SK-N-SH treated with all-trans-retinoic acid at 6 μM for 48 hours (cell line): Measurements from ENCODE around the gene FAT1.

Experiments used
- ATAC-seq: fragments of 200-7000 bp; cut with Tn5 transposase; 3 replicates; pipeline ENCODE4 v1.9.1; 2020; ENCODE audit warnings: mild to moderate bottlenecking, moderate library complexity
- BACH2 ChIP-seq: fragments of 250-450 bp; sonication (Bioruptor Pico); IDR thresholded peaks from 2 replicates; pipeline ENCODE4 v1.9.0; 2021; ENCODE audit warnings: mild to moderate bottlenecking, borderline replicate concordance
- CSDC2 ChIP-seq: fragments of 250-450 bp; sonication (Bioruptor Pico); IDR thresholded peaks from 2 replicates; pipeline ENCODE4 v1.5.0; 2020; ENCODE audit warnings: mild to moderate bottlenecking, moderate library complexity
- ESRRG ChIP-seq: fragments of 250-450 bp; sonication (Bioruptor Pico); IDR thresholded peaks from 2 replicates; pipeline ENCODE4 v1.6.1; 2021; ENCODE audit warnings: mild to moderate bottlenecking
- ISL1 ChIP-seq: fragments of 250-450 bp; sonication (Bioruptor Pico); IDR thresholded peaks from 2 replicates; pipeline ENCODE4 v2.1.2; 2022; ENCODE audit warnings: mild to moderate bottlenecking, moderate library complexity
- OSR1 ChIP-seq: fragments of 250-450 bp; sonication (Bioruptor Pico); IDR thresholded peaks from 2 replicates; pipeline ENCODE4 v1.8.0; 2022; ENCODE audit warnings: moderate library complexity, mild to moderate bottlenecking, inconsistent platforms
- PPARA ChIP-seq: fragments of 250-450 bp; sonication (Bioruptor Pico); IDR thresholded peaks from 2 replicates; pipeline ENCODE4 v1.5.0; 2020; ENCODE audit warnings: mild to moderate bottlenecking, borderline replicate concordance
- TCF4 ChIP-seq: fragments of 250-450 bp; sonication (Bioruptor Pico); IDR thresholded peaks from 2 replicates; pipeline ENCODE4 v1.8.0; 2021; ENCODE audit warnings: mild to moderate bottlenecking, moderate library complexity, borderline replicate concordance
- TOX ChIP-seq: fragments of 250-450 bp; sonication (Bioruptor Pico); IDR thresholded peaks from 2 replicates; pipeline ENCODE4 v1.8.0; 2021; ENCODE audit warnings: mild to moderate bottlenecking, moderate library complexity, borderline replicate concordance
- ZC3H10 ChIP-seq: fragments of 250-450 bp; sonication (Bioruptor Pico); IDR thresholded peaks from 2 replicates; pipeline ENCODE4 v1.5.1; 2021; ENCODE audit warnings: mild to moderate bottlenecking, moderate library complexity
- ZFP3 ChIP-seq: fragments of 250-450 bp; sonication (Bioruptor Pico); IDR thresholded peaks from 2 replicates; pipeline ENCODE4 v1.5.0; 2020; ENCODE audit warnings: mild to moderate bottlenecking, moderate library complexity
- ZNF565 ChIP-seq: fragments of 450-650 bp; formaldehyde crosslinking; conservative IDR thresholded peaks from 2 replicates; pipeline ENCODE4 v1.5.0; 2020; ENCODE audit warnings: low read depth, mild to moderate bottlenecking, moderate library complexity
- ZNF70 ChIP-seq: fragments of 450-650 bp; formaldehyde crosslinking; IDR thresholded peaks from 2 replicates; pipeline ENCODE4 v1.5.0; 2020; ENCODE audit warnings: mild to moderate bottlenecking, moderate library complexity
- ZNF8 ChIP-seq: fragments of 450-650 bp; formaldehyde crosslinking; IDR thresholded peaks from 2 replicates; pipeline ENCODE4 v1.5.0; 2020; ENCODE audit warnings: mild to moderate bottlenecking, moderate library complexity
- TF ChIP-seq, protein P1 (sequence below): fragments of 250-450 bp; sonication (Bioruptor Pico); IDR thresholded peaks from 2 replicates; pipeline ENCODE4 v1.8.0; 2021; ENCODE audit warnings: low read depth, mild to moderate bottlenecking, moderate library complexity, borderline replicate concordance
- TF ChIP-seq, protein P2 (sequence below): fragments of 250-450 bp; sonication (Bioruptor Pico); IDR thresholded peaks from 2 replicates; pipeline ENCODE4 v1.5.1; 2021; ENCODE audit warnings: mild to moderate bottlenecking, moderate library complexity
- TF ChIP-seq, protein P3 (sequence below): fragments of 250-450 bp; sonication (Bioruptor Pico); IDR thresholded peaks from 2 replicates; pipeline ENCODE4 v1.8.0; 2020; ENCODE audit warnings: mild to moderate bottlenecking, moderate library complexity, borderline replicate concordance
- TF ChIP-seq, protein P4 (sequence below): fragments of 250-450 bp; sonication (Bioruptor Pico); IDR thresholded peaks from 2 replicates; pipeline ENCODE4 v1.5.0; 2020; ENCODE audit warnings: mild to moderate bottlenecking, moderate library complexity
- TF ChIP-seq, protein P5 (sequence below): fragments of 250-450 bp; sonication (Bioruptor Pico); IDR thresholded peaks from 2 replicates; pipeline ENCODE4 v1.5.1; 2020; ENCODE audit warnings: low read depth, mild to moderate bottlenecking, moderate library complexity

The FAT1 gene

DNA sequence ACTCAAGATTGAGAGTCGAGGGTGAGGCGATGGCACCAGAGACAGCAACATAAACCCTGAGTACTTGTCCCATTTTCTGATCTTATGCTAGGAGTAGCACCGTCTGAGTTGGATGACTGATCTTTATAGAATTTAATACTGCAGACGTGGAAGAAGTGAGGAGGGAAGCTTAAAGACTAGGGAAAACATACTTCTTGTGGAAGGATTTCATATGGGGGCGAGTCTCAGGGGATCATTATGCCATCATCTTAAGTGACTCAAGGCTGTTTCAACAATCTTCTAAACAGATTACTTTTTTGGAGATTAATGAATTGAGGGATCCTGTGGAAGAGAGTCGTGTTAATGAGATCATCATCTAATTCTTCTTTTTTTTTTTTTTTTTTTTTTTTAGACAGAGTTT is 17.2 kb upstream of the FAT1 start (continued):
- TF ChIP-seq, protein P1, sequence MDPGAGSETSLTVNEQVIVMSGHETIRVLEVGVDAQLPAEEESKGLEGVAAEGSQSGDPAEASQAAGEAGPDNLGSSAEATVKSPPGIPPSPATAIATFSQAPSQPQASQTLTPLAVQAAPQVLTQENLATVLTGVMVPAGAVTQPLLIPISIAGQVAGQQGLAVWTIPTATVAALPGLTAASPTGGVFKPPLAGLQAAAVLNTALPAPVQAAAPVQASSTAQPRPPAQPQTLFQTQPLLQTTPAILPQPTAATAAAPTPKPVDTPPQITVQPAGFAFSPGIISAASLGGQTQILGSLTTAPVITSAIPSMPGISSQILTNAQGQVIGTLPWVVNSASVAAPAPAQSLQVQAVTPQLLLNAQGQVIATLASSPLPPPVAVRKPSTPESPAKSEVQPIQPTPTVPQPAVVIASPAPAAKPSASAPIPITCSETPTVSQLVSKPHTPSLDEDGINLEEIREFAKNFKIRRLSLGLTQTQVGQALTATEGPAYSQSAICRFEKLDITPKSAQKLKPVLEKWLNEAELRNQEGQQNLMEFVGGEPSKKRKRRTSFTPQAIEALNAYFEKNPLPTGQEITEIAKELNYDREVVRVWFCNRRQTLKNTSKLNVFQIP, result no peak

DNA sequence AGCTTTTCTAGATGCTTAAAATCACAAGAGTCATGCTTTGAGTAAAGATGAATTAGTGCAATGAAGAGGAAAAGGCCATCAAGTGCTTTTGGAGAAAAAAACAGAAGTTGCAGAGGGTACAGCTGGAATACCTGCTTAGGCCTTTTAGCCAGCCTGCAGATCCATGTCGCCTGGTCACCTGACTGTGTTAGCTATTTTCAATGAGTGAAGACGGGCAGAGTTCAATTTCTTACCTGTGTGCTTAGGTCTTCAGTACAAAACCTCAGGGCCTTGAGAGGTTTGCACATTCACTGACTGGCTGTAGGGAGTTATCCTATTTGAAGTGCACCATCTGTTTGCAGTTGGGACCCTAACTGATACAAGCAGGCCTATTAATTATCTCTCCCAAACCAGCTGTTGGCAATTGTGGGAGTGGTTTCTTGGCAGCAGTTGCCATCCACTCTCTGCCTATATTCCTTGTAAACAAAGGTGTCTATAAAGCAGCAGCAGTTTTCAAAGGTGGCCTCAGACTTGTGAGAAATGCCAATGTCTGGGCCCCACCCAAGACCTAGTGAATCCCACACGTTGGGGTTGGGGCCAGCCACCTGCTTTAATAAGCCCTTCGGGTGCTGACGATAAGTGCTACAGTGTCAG is 16.3 kb upstream of the FAT1 start:
- no peak for ATAC-seq
- TF ChIP-seq TCF4 (CRISPR knock-in tag), result no peak
- no peak for TF ChIP-seq CSDC2 (CRISPR knock-in tag)
- TF ChIP-seq ZFP3, result no peak
- TF ChIP-seq ZNF70 (CRISPR knock-in tag), result no peak
- TF ChIP-seq ZNF8 (CRISPR knock-in tag), result no peak
- TF ChIP-seq ESRRG (CRISPR knock-in tag), result no peak
- TF ChIP-seq ZC3H10, result no peak
- no peak for TF ChIP-seq TOX (CRISPR knock-in tag)
- TF ChIP-seq BACH2 (CRISPR knock-in tag), result no peak

DNA sequence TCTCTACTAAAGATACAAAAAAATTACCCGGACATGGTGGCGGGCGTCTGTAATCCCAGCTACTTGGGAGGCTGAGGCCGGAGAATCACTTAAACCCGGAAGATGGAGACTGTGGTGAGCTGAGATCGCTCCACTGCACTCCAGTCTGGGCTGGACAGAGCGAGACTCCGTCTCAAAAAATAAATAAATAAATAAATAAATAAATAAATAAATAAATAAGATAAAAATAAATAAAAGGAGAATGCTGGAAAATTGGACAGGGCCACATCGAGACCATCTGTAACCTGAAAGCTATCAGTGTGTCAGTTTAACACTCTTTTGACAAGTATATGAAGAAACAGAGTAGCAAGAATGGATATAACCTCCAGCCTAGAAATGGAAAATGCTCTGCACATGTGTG is 15.7 kb upstream of the FAT1 start:
- no peak for ATAC-seq
- no peak for TF ChIP-seq ZFP3
- no peak for TF ChIP-seq ZNF8 (CRISPR knock-in tag)
- TF ChIP-seq, protein P2, sequence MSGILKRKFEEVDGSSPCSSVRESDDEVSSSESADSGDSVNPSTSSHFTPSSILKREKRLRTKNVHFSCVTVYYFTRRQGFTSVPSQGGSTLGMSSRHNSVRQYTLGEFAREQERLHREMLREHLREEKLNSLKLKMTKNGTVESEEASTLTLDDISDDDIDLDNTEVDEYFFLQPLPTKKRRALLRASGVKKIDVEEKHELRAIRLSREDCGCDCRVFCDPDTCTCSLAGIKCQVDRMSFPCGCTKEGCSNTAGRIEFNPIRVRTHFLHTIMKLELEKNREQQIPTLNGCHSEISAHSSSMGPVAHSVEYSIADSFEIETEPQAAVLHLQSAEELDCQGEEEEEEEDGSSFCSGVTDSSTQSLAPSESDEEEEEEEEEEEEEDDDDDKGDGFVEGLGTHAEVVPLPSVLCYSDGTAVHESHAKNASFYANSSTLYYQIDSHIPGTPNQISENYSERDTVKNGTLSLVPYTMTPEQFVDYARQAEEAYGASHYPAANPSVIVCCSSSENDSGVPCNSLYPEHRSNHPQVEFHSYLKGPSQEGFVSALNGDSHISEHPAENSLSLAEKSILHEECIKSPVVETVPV (CRISPR knock-in tag), result no peak
- TF ChIP-seq ZNF70 (CRISPR knock-in tag), result no peak
- TF ChIP-seq, protein P3, sequence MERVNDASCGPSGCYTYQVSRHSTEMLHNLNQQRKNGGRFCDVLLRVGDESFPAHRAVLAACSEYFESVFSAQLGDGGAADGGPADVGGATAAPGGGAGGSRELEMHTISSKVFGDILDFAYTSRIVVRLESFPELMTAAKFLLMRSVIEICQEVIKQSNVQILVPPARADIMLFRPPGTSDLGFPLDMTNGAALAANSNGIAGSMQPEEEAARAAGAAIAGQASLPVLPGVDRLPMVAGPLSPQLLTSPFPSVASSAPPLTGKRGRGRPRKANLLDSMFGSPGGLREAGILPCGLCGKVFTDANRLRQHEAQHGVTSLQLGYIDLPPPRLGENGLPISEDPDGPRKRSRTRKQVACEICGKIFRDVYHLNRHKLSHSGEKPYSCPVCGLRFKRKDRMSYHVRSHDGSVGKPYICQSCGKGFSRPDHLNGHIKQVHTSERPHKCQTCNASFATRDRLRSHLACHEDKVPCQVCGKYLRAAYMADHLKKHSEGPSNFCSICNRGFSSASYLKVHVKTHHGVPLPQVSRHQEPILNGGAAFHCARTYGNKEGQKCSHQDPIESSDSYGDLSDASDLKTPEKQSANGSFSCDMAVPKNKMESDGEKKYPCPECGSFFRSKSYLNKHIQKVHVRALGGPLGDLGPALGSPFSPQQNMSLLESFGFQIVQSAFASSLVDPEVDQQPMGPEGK (CRISPR knock-in tag), result no peak
- TF ChIP-seq TOX (CRISPR knock-in tag), result no peak
- no peak for TF ChIP-seq TCF4 (CRISPR knock-in tag)
- TF ChIP-seq, protein P4, sequence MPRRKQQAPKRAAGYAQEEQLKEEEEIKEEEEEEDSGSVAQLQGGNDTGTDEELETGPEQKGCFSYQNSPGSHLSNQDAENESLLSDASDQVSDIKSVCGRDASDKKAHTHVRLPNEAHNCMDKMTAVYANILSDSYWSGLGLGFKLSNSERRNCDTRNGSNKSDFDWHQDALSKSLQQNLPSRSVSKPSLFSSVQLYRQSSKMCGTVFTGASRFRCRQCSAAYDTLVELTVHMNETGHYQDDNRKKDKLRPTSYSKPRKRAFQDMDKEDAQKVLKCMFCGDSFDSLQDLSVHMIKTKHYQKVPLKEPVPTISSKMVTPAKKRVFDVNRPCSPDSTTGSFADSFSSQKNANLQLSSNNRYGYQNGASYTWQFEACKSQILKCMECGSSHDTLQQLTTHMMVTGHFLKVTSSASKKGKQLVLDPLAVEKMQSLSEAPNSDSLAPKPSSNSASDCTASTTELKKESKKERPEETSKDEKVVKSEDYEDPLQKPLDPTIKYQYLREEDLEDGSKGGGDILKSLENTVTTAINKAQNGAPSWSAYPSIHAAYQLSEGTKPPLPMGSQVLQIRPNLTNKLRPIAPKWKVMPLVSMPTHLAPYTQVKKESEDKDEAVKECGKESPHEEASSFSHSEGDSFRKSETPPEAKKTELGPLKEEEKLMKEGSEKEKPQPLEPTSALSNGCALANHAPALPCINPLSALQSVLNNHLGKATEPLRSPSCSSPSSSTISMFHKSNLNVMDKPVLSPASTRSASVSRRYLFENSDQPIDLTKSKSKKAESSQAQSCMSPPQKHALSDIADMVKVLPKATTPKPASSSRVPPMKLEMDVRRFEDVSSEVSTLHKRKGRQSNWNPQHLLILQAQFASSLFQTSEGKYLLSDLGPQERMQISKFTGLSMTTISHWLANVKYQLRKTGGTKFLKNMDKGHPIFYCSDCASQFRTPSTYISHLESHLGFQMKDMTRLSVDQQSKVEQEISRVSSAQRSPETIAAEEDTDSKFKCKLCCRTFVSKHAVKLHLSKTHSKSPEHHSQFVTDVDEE (CRISPR knock-in tag), result no peak
- TF ChIP-seq OSR1 (CRISPR knock-in tag), result no peak
- TF ChIP-seq, protein P1, result no peak
- TF ChIP-seq PPARA (CRISPR knock-in tag), result no peak
- no peak for TF ChIP-seq ZC3H10
- no peak for TF ChIP-seq CSDC2 (CRISPR knock-in tag)
- TF ChIP-seq, all 23 proteins: peak for 0

DNA sequence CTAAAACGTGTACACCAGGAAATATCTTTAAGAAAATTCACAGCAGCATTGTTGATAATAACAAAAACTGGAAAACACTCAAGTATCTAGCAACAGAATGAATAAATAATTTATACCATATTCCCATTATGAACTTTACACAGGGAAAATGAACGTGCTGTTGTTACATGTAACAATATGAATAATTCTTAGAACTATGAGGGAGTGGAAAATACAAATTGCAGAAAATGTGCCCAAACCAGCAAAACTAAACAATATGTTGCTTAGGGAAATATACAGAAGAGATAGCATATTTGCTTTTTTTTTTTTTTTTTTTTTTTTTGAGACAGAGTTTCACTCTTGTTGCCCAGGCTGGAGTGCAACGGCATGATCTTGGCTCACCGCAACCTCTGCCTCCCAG is 14.8 kb upstream of the FAT1 start:
- ATAC-seq, result no peak
- TF ChIP-seq ZC3H10 (no peak), ISL1 (no peak), ZNF565 (CRISPR knock-in tag) (no peak), OSR1 (CRISPR knock-in tag) (no peak)
- TF ChIP-seq, protein P2 (CRISPR knock-in tag), result no peak
- TF ChIP-seq, protein P4 (CRISPR knock-in tag), result no peak
- TF ChIP-seq, protein P5, sequence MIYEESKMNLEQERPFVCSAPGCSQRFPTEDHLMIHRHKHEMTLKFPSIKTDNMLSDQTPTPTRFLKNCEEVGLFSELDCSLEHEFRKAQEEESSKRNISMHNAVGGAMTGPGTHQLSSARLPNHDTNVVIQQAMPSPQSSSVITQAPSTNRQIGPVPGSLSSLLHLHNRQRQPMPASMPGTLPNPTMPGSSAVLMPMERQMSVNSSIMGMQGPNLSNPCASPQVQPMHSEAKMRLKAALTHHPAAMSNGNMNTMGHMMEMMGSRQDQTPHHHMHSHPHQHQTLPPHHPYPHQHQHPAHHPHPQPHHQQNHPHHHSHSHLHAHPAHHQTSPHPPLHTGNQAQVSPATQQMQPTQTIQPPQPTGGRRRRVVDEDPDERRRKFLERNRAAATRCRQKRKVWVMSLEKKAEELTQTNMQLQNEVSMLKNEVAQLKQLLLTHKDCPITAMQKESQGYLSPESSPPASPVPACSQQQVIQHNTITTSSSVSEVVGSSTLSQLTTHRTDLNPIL (CRISPR knock-in tag), result no peak
